Placental epithelial cell (primary cell): Measurements from ENCODE around the gene ACOX2. TPM values are rescaled to one million over a fixed set of nuclear protein-coding genes. Genes with fewer than 3 reads are reported as not detected.

Experiments
- total RNA-seq: library from RNA; depleted of rRNA; stranded (reverse); fragments of >200 nt; gene quantifications from 2 replicates; pipeline ENCODE4 v1.2.3, GENCODE V29; 2012

ACOX2 gene
- 0.43 and 3.9 TPM in 2 replicates for total RNA-seq

DNA sequence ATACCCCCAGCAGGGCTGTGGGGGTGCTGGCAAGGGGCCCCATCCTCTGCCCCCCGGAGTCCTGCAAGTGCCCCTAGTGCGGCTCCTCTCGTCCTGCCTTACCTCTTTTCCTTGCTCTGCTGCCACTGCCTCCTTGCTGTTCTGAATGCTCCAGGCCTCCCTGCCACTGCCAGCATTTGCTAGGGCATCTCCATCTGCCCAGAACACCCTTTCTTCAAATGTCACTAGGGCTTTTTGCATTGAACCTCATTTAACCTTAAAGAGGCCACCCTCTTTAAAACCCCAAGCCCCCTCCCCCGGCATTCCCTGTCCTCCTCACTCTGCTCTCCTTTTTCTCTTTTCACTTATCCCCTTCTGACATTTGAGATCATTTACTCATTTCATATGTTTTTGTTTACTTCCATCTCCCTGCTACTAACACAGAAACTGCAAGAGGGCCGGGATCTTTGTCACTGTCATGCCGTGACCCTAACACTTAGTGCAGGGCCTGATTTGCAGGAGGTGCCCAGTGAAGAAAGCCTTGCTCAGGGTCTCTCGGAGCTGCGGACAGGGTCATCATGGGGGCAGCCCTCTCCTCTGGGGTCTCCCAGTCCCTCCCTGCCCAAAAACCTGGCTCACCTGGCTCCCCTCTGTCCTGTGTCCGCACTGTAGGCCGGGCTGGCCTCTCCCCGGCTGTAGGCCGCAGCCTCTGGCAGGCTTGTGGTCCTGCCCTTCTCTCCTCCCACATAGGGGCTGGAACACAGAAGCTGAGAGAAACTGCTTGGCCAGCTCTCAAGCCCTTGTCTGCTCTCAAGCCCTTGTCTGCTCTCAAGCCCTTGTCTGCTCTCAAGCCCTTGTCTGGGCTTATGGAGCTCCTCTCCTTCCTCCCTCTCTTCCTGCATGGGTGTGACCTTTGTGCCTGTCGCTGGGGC lies at the start of gene ACOX2:
ACOX2 (minus strand) TSS at position 690 of the 911 bp plus-strand sequence. CDS start 2,084 bp downstream, outside the sequence.

DNA sequence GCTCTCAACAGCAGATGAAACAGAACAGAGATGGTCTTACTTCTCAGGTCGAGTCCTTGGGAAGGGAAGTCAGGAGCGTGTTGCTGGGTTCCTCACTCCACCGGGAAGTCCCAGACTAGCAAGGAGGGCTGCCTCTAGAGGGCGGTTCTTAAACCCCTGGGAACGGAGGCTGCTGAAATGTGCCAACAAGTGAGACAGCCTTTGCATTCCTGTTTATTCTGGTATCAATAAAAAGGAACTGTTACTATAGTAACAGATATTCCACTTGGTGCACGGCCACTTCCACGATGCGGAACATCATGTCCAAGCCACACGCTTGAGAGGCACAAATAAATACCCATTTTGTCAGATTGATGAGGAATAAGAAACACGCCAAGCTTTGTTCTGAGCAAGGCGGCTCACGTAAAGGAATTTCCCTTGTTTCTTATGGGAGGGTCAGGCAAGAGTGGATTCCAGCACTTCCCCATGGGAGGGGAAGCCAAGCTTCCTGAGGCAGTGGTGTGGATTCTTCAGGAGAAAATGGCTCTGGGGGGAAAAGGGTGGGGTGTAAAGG lies 40.4 kb upstream of the ACOX2 start, which contains the start of gene FAM107A:
FAM107A (minus strand) TSS at position 123 of the 553 bp plus-strand sequence. CDS start 7,531 bp downstream, outside the sequence.

DNA sequence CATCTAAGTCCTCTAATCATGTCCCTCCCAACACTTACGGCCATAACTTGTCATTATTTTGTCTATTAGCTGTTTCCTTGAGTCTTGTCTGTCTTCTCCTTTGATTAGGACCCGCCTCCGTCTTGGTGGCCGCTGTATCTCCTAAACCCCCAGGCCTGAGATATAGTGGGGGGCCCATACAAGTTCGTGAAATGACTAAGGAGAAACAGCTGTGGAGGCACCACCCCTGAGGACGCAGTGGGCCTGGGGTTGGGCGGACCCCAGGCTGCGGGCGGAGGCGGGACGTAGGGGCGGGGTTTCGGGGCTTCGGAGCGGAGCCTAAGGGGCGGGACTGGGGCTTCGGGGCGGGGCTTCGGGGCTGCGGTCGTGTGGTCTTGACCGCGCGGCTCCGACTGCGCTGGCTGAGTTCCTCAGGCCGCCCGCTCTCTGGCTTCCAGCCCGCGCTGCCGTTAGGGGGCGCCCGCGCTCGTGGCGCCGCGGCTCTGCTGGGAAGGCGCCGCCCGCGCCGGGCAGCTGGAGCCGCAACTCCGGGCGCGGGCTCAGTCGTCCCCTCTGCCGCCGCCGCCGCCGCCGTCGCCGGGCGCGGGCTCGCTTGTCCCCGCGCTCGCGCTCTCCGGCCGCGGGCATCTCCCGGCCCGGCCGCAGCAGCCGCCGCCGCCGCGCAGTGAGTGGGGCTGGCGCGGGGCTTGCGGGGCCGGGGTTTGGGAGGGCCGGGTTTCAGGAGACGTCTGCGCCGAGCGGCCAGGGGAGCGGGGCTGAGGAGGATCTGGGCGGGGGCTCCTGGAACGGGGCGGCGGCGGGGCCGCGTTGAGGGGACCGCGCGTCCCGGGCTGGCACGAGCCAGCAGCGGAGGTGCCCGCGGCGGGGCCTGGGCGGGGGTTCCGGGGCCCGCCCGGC lies 45.2 kb downstream of the ACOX2 start, which contains the start of gene KCTD6:
KCTD6 (plus strand) TSS at position 591 of the 897 bp plus-strand sequence. CDS start 6,660 bp downstream, outside the sequence.

Other genes with a start within 250 kb of the ACOX2 start
- gene RPP14, start 230.9 kb downstream of the ACOX2 start, total RNA-seq: 13.3 and 13.7 TPM in 2 replicates
- gene HTD2, start 230.7 kb downstream of the ACOX2 start, total RNA-seq: 6.3 and 8.9 TPM in 2 replicates
- 6.6 and 9.8 TPM in 2 replicates for gene PXK, start 204.3 kb downstream of the ACOX2 start, total RNA-seq
- 42.8 and 49.0 TPM in 2 replicates for gene PDHB, start 103.4 kb downstream of the ACOX2 start, total RNA-seq
- 6.6 and 7.1 TPM in 2 replicates for gene KCTD6, start 45.1 kb downstream of the ACOX2 start, total RNA-seq
- not detected in 2 replicates for gene FAM107A, start 40.2 kb upstream of the ACOX2 start, total RNA-seq
- not detected in 2 replicates for gene FAM3D, start 129.6 kb upstream of the ACOX2 start, total RNA-seq